Epithelial cell of umbilical artery (primary cell): ENCODE measurements around the gene KANK4. TPM values are rescaled to one million over a fixed set of nuclear protein-coding genes. Genes with fewer than 3 reads are reported as not detected.

Source experiments
- total RNA-seq: library from RNA; depleted of rRNA; stranded (reverse); fragments of >200 nt; gene quantifications from 2 replicates; pipeline ENCODE4 v1.2.3, GENCODE V29; 2014

Gene KANK4
- not detected in 2 replicates for total RNA-seq

DNA sequence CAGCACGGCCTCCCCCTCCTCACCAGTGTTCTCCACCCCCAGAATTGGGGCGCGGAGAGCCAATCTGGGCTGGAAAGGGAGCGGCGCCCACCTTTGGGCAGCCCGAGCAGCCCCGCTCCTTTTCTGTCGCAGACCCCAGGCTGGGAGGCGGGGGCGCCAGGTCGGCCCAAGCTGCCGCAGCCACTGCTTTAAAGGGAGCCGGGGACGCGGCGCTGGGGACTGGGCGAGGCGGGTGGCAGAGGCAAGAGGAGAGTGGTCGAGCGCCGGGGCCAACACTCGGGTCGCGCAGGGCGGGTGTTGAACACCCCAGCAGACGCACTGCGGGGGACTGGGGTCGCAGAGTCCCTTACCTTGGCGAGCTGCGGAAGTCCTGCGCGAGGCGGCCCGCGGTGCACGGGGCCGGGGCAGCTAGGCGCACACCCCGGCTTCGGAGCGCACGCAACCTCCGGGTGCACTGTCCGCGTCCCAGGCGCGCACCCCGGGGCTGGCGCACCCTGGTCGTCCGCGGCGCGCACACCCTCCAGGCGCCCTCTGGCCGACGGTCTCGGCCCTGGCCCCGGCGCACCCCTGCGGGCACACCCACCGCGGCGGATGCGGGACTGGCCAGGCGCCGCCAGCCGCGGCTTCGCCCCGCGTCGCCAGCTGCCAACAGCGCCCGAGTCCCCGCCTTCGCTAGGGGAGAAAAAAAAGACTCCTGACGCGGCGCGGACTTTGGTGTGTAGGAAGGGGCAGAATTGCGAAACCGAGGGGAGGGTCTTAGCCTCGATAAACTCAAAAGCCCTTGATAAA, at the start of gene KANK4:
Gene KANK4 (minus strand): TSS at position 679 of the 789 bp plus-strand sequence. CDS start 37,870 bp downstream, outside the sequence.

DNA sequence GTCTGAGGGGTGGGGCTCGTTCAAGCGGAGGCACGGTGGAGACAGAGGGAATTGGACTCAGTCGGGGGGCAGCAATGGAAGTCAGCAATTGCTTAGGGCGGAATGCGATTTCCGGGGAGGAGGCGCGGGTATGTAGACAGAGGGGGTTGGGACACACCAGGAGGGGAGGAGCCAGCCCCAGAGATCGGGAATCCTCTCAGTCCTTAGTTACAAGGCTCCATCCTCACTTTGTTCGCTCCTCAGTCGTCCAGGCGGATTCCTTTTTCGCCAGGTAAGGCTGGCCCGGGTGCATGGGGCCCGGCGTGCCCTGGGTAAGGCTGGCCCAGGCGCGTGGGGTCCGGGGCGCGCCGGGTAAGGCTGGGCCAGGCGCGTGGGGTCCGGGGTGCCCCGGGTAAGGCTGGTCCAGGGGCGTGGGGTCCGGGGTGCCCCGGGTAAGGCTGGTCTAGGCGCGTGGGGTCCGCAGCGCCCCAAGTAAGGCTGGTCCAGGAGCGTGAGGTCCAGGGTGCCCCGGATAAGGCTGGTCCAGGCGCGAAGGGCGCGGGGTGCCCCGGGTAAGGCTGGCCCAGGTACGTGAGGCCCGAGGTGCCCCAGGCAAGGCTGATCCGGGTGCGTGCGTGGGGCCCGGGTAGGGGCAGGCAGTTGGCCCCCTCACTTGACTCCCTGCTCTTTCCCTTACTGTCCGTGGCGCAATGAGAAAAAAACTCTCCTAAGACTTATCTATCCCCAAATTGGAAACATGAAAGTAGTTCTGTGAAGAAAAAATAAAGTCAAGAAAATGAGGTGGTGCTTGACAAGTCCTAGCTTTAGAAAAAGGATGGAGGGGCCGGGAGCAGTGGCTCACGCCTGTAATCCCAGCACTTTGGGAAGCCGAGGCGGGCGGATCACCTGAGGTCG, 124.3 kb downstream of the KANK4 start, which contains the start of gene L1TD1:
Gene L1TD1 (plus strand): TSS at position 199 of the 894 bp plus-strand sequence. CDS start 11,780 bp downstream, outside the sequence.

Other genes with a start within 250 kb of the KANK4 start
- gene L1TD1, start 124.6 kb downstream of the KANK4 start, total RNA-seq = not detected in 2 replicates
- 35.1 and 46.8 TPM in 2 replicates for gene USP1, start 117.6 kb upstream of the KANK4 start, total RNA-seq